Activated gamma-delta T cell treated with anti-CD3 and anti-CD28 coated beads, Interleukin-2, amount 50 U/mL, for 16 hours (primary cell): Measurements from ENCODE around the gene RABGGTB.
"Not testable (repeated sequence)": the region's sequence is repeated elsewhere in the genome, so short reads cannot be mapped to it uniquely, and the experiment has no call there.

Source experiments
- DNase-seq: peaks from one replicate; pipeline ENCODE4 v3.0.0-alpha.2; 2020; ENCODE audit warnings: low read depth

RABGGTB gene

GRCh38 chr1:75795703-75796193 lies 9.7 kb downstream of the RABGGTB start:
- DNase-seq = no peak

GRCh38 chr1:75796376-75797272 lies 10.6 kb downstream of the RABGGTB start, which contains the start of gene MSH4:
Gene MSH4, plus strand, starts transcription at chr1:75796882. Its CDS starts 104 bp downstream, at chr1:75796986.
- no peak for DNase-seq

GRCh38 chr1:75797273-75797588 lies 11.2 kb downstream of the RABGGTB start:
- DNase-seq = no peak

GRCh38 chr1:75797606-75798216 lies 11.7 kb downstream of the RABGGTB start:
- no peak for DNase-seq

GRCh38 chr1:75801480-75801879 lies 15.4 kb downstream of the RABGGTB start:
- not testable (repeated sequence) for DNase-seq

- no peak for DNase-seq
These were observed 22.9 kb downstream of the RABGGTB start for GRCh38 chr1:75808921-75809320.

- not testable (repeated sequence) for DNase-seq
These were observed 24.1 kb downstream of the RABGGTB start for GRCh38 chr1:75810113-75810512.

- DNase-seq = no peak
These were observed 25.3 kb downstream of the RABGGTB start for GRCh38 chr1:75811211-75811981.

- DNase-seq = no peak
These were observed 26.0 kb downstream of the RABGGTB start for GRCh38 chr1:75812065-75812464.

GRCh38 chr1:75823596-75823995 lies 37.5 kb downstream of the RABGGTB start:
- not testable (repeated sequence) for DNase-seq

- DNase-seq = no peak
These were observed 50.6 kb downstream of the RABGGTB start for GRCh38 chr1:75836528-75837100.

- DNase-seq = no peak
These were observed 52.0 kb downstream of the RABGGTB start for GRCh38 chr1:75838079-75838478.

- no peak for DNase-seq
These were observed 55.4 kb downstream of the RABGGTB start for GRCh38 chr1:75841421-75841820.
